H1 (cell line): ENCODE data around the gene RNU7-1. TPM values are rescaled to one million over a fixed set of nuclear protein-coding genes. Genes with fewer than 3 reads are reported as not detected.

Source experiments
- CTCF ChIA-PET: fragments of 300-600 bp; sonication (Branson Sonifier 250); formaldehyde crosslinking; loops from one replicate; lab custom pipeline; 2021; ENCODE audit not compliant: partially characterized antibody; lab: Charles Lee
- POLR2A ChIA-PET: fragments of 300-600 bp; sonication (Branson Sonifier 250); formaldehyde crosslinking; loops from one replicate; lab custom pipeline; 2021; ENCODE audit warnings: inconsistent platforms; ENCODE audit not compliant: partially characterized antibody; lab: Charles Lee
- DNase-seq, 2 experiments: peaks; one replicate each; pipeline versions ENCODE4 v3.0.0 to v3.0.0-alpha.2; 2010 to 2022; ENCODE audit warnings: low spot score in 2 of 2, low read depth in 1 of 2, mixed read lengths in 1 of 2
- FAIRE-seq: peaks from 2 replicates; lab custom pipeline; 2011; peaks lifted over from hg19 to GRCh38; lab: Jason Lieb, UNC
- H2AFZ ChIP-seq: 2 replicates; pipeline ENCODE4 v1.8.1; 2012; ENCODE audit warnings: low read length, inconsistent platforms
- H2AK5ac ChIP-seq: 2 replicates; pipeline ENCODE4 v1.6.1; 2013; ENCODE audit warnings: low read depth, low read length
- H2BK120ac ChIP-seq: replicated peaks from 2 replicates; pipeline ENCODE3; 2013; ENCODE audit warnings: low read depth, low read length, inconsistent platforms
- H2BK12ac ChIP-seq: 2 replicates; pipeline ENCODE4 v1.6.1; 2013; ENCODE audit warnings: low read depth, low read length
- H2BK15ac ChIP-seq: 2 replicates; pipeline ENCODE4 v1.6.1; 2013; ENCODE audit warnings: low read length
- H2BK20ac ChIP-seq: 2 replicates; pipeline ENCODE4 v1.6.1; 2013; ENCODE audit warnings: low read length
- H2BK5ac ChIP-seq: 2 replicates; pipeline ENCODE4 v1.6.1; 2013; ENCODE audit warnings: low read depth, low read length
- H3K14ac ChIP-seq: 2 replicates; pipeline ENCODE4 v1.6.1; 2013; ENCODE audit warnings: inconsistent platforms; ENCODE audit not compliant: insufficient read length
- H3K18ac ChIP-seq: 2 replicates; pipeline ENCODE4 v1.6.1; 2013; ENCODE audit warnings: low read length; ENCODE audit errors: extremely low read depth
- H3K23ac ChIP-seq: 2 replicates; pipeline ENCODE4 v1.6.1; 2013; ENCODE audit warnings: inconsistent platforms; ENCODE audit not compliant: insufficient read length
- H3K23me2 ChIP-seq: 2 replicates; pipeline ENCODE4 v1.6.1; 2013; ENCODE audit warnings: low read depth, low read length
- H3K27ac ChIP-seq: 2 replicates; pipeline ENCODE4 v1.6.1; 2011; ENCODE audit warnings: low read depth, low read length, inconsistent platforms
- H3K27me3 ChIP-seq, 4 experiments: replicated peaks in 1 of 4; 1 replicate in 1 of 4; 2 replicates in 3 of 4; pipeline versions ENCODE4 v1.6.1 to v1.8.1; 2011 to 2013; ENCODE audit warnings: low read length in 3 of 4, mild to moderate bottlenecking in 3 of 4, inconsistent platforms in 2 of 4, mixed read lengths in 2 of 4, moderate library complexity in 1 of 4; ENCODE audit not compliant: control insufficient read depth in 3 of 4, insufficient read depth in 3 of 4; ENCODE audit errors: extremely low read depth in 1 of 4
- H3K36me3 ChIP-seq, 4 experiments: 2 replicates each; pipeline versions ENCODE4 v1.6.1 to v1.8.1; 2011 to 2013; ENCODE audit warnings: mild to moderate bottlenecking in 4 of 4, low read length in 3 of 4, moderate library complexity in 2 of 4, control low read depth in 1 of 4, inconsistent platforms in 1 of 4; ENCODE audit not compliant: insufficient read depth in 4 of 4, control insufficient read depth in 2 of 4
- H3K4ac ChIP-seq: replicated peaks from 2 replicates; pipeline ENCODE3; 2013; ENCODE audit warnings: low read length, low read depth, mixed read lengths, inconsistent platforms; ENCODE audit not compliant: insufficient read length
- H3K4me1 ChIP-seq, 4 experiments: replicated peaks in 1 of 4; 1 replicate in 1 of 4; 2 replicates in 3 of 4; pipeline versions ENCODE4 v1.6.1 to v1.8.1; 2011 to 2013; ENCODE audit warnings: low read length in 3 of 4, inconsistent platforms in 2 of 4, mixed read lengths in 1 of 4; ENCODE audit not compliant: insufficient read depth in 4 of 4, control insufficient read depth in 3 of 4
- H3K4me2 ChIP-seq, 2 experiments: 2 replicates each; pipeline versions ENCODE4 v1.6.1 to v1.8.1; 2011 to 2013; ENCODE audit warnings: low read depth in 2 of 2, low read length in 2 of 2, control low read depth in 1 of 2, inconsistent platforms in 1 of 2, mild to moderate bottlenecking in 1 of 2; ENCODE audit not compliant: insufficient read depth in 1 of 2
- H3K4me3 ChIP-seq, 4 experiments: fragments of 200-600, 300-600 bp in 1 of 4; sonication (generic), shearing (Covaris generic), sonication (Bioruptor Twin) in 1 of 4; 2 replicates each; pipeline versions ENCODE4 v1.5.1 to v1.8.1; 2011 to 2016; ENCODE audit warnings: low read length in 4 of 4, low read depth in 3 of 4, control low read depth in 2 of 4, inconsistent platforms in 2 of 4, mild to moderate bottlenecking in 2 of 4, mixed read lengths in 1 of 4, moderate library complexity in 1 of 4; ENCODE audit not compliant: insufficient read depth in 2 of 4; ENCODE audit errors: extremely low read depth in 1 of 4
- H3K56ac ChIP-seq: replicated peaks from 2 replicates; pipeline ENCODE3; 2013; ENCODE audit warnings: low read depth, mild to moderate bottlenecking, mixed read lengths, low read length, inconsistent platforms; ENCODE audit not compliant: insufficient read length
- H3K79me1 ChIP-seq: 2 replicates; pipeline ENCODE4 v1.6.1; 2013; ENCODE audit warnings: low read depth, low read length, control low read depth
- H3K79me2 ChIP-seq, 2 experiments: 2 replicates each; pipeline versions ENCODE4 v1.6.1 to v1.8.1; 2012 to 2013; ENCODE audit warnings: low read length in 2 of 2, mild to moderate bottlenecking in 2 of 2, inconsistent platforms in 1 of 2; ENCODE audit not compliant: insufficient read depth in 2 of 2, control insufficient read depth in 1 of 2
- H3K9ac ChIP-seq, 4 experiments: replicated peaks in 1 of 4; 1 replicate in 1 of 4; 2 replicates in 3 of 4; pipeline versions ENCODE4 v1.6.1 to v1.8.1; 2011 to 2013; ENCODE audit warnings: low read depth in 3 of 4, low read length in 3 of 4, control low read depth in 2 of 4, mild to moderate bottlenecking in 2 of 4, moderate library complexity in 2 of 4, inconsistent platforms in 1 of 4; ENCODE audit errors: extremely low read depth in 1 of 4
- H3K9me3 ChIP-seq, 2 experiments: 2 replicates each; pipeline versions ENCODE4 v1.6.1 to v1.8.1; 2012 to 2013; ENCODE audit warnings: mild to moderate bottlenecking in 2 of 2, moderate library complexity in 2 of 2, control low read depth in 1 of 2, inconsistent platforms in 1 of 2, low read depth in 1 of 2, low read length in 1 of 2, mixed read lengths in 1 of 2; ENCODE audit not compliant: insufficient read depth in 2 of 2
- H4K20me1 ChIP-seq, 2 experiments: replicated peaks in 1 of 2; 2 replicates each; pipeline versions ENCODE3 to v1.8.1; 2011 to 2013; ENCODE audit warnings: inconsistent platforms in 2 of 2, low read length in 2 of 2, mild to moderate bottlenecking in 1 of 2; ENCODE audit not compliant: insufficient read depth in 2 of 2, control insufficient read depth in 1 of 2
- H4K5ac ChIP-seq: 2 replicates; pipeline ENCODE4 v1.6.1; 2013; ENCODE audit warnings: low read length, low read depth, mixed read lengths, inconsistent platforms; ENCODE audit not compliant: insufficient read length
- H4K8ac ChIP-seq: 2 replicates; pipeline ENCODE4 v1.8.0; 2013; ENCODE audit warnings: mild to moderate bottlenecking, moderate library complexity, low read length, inconsistent platforms; ENCODE audit not compliant: insufficient read depth; ENCODE audit errors: extremely low read depth
- H4K91ac ChIP-seq: replicated peaks from 2 replicates; pipeline ENCODE3; 2013; ENCODE audit warnings: low read length, mixed read lengths, inconsistent platforms; ENCODE audit not compliant: insufficient read length
- ASH2L ChIP-seq: fragments of 200-600, 300-600 bp; sonication (generic); IDR thresholded peaks from one replicate; pipeline ENCODE4 v1.7.1; 2017; ENCODE audit warnings: low read length
- POLR2A ChIP-seq, 2 experiments: IDR thresholded peaks; 1 replicate in 1 of 2; 2 replicates in 1 of 2; pipeline ENCODE4 v1.6.1; 2011; ENCODE audit warnings: low read depth in 2 of 2, low read length in 2 of 2, mild to moderate bottlenecking in 2 of 2; ENCODE audit errors: control extremely low read depth in 1 of 2
- WGBS, 2 experiments: shearing (Covaris generic) in 1 of 2; methylation state at CpG; one replicate each; pipeline versions ENCODE4 v1.1.6 to v1.1.7; 2013 to 2015; ENCODE audit warnings: low lambda C conversion rate in 2 of 2, mixed read lengths in 2 of 2, inconsistent platforms in 1 of 2, low coverage in 1 of 2, missing lambda C conversion rate in 1 of 2; ENCODE audit not compliant: insufficient replicate concordance in 2 of 2, insufficient coverage in 1 of 2, insufficient read length in 1 of 2; ENCODE audit errors: extremely low coverage in 1 of 2, missing lambda C conversion rate in 1 of 2; 5-methylcytosine and 5-hydroxymethylcytosine counted together
- polyA plus RNA-seq, 7 experiments: library from polyadenylated mRNA; depleted of rRNA in 3 of 7; stranded (reverse) in 5 of 7; unstranded in 2 of 7; fragments of >200 nt in 5 of 7; fragments of 200-250 nt in 2 of 7; gene quantifications; 1 replicate in 5 of 7; 2 replicates in 1 of 7; 4 replicates in 1 of 7; pipeline versions ENCODE4 v1.2.1 to v1.2.3, GENCODE V29; 2011 to 2013; ENCODE audit warnings: missing spikeins in 2 of 7, mixed read lengths in 2 of 7
- total RNA-seq: library from RNA; stranded (reverse); fragmentation: NEBNext Ultra II Directional; extraction: Animal tissue kit (Norgen Biotek cat#: 25700); gene quantifications from 2 replicates; pipeline ENCODE4 v1.2.1, GENCODE V29; 2021

Gene RNU7-1
- total and polyA plus RNA-seq, 2 of the 8 experiments (the other 6 are each of a cell fraction or from before 2014, with no cell fraction given): not detected

DNA sequence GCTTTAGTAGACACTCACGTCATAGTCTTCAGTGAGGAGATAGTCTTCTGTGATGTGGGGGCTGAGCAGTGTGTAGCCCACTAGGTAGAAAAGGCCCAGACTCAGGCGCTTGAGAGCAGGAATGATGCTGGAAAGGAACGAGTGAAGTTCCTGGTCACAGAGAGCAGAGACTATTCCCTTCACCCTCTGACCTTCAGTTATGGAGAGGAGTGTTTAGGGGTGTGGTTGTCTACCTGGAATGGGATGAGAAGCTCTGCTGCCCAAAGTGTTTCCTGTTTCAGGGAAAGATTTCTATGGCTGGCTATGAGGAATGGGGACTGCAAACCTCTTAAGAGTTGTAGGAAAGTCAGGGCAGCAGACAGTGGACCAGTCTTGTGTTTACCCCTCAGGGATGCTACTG is 35.8 kb downstream of the RNU7-1 start:
- Histone ChIP-seq H3K4me1 (peaks cover 0 to 6% (median under 1%) of the 10 kb centered on the region in 4 experiments; a peak in 2 of 7 replicates), H2BK5ac (no peak overlapping the region), H3K36me3 (peaks cover 24 to 85% (median 48%) of the 10 kb centered on the region in 4 experiments), H2BK15ac (no peak overlapping the region), H4K5ac (no peak overlapping the region), H2AK5ac (no peak overlapping the region), H3K56ac (no peak overlapping the region), H3K27me3 (no peaks in the 10 kb centered on the region), H2BK120ac (no peak overlapping the region), H3K79me2 (no peaks in the 10 kb centered on the region), H3K18ac (no peak overlapping the region), H3K4me2 (no peak overlapping the region), H3K9me3 (no peaks in the 10 kb centered on the region), H3K14ac (no peak overlapping the region), H4K8ac (no peak overlapping the region), H2BK12ac (no peak overlapping the region), H3K23ac (no peak overlapping the region), H4K91ac (no peak overlapping the region), H4K20me1 (peaks cover 5 to 9% of the 10 kb centered on the region in 2 experiments), H3K4me3 (no peak overlapping the region), H3K9ac (no peak overlapping the region), H2AFZ (no peak overlapping the region), H3K23me2 (no peaks in the 10 kb centered on the region), H3K27ac (no peak overlapping the region), H3K79me1 (0 out of 2 replicates have a peak, but pooled peaks cover 2% of the 10 kb centered on the region), H3K4ac (no peak overlapping the region), H2BK20ac (no peak overlapping the region)
- POLR2A ChIA-PET: interaction anchor here (1.1 to 30.5 kb wide), 7 partner anchors 11 to 145 kb away, joined by 3 to 1596 read pairs (median 4); partner anchors contain the start of genes ATN1, C12orf57, PTPN6 and RNU7-1
- FAIRE-seq: no peak
- TF ChIP-seq ASH2L (no peak), POLR2A (IDR thresholded peaks at IDR 0.05; ENCODE audit: control extremely low read depth in 1 of 2, low read depth in 2 of 2, low read length in 2 of 2) (peak in 1 of 2 experiments; percentile 41; a peak in 1 of 3 replicates)
- WGBS, 2 experiments: 84% methylated on average over 3 of the region's 3 CpGs; no CpG with 5 or more reads in 1 of the 2 experiments
- CTCF ChIA-PET: interaction anchor here (0.8 to 1.2 kb wide), 2 partner anchors 13 to 112 kb away, joined by 3 read pairs; no protein-coding TSS in a partner anchor
- no peak for DNase-seq
